IMR-90 (cell line): ENCODE measurements around the gene RPS6KA6. TPM values are rescaled to one million over a fixed set of nuclear protein-coding genes. Genes with fewer than 3 reads are reported as not detected.

Experiments
- ATAC-seq: fragments of 200-7000 bp; cut with Tn5 transposase; 2 replicates; pipeline ENCODE4 v1.9.1; 2020; ENCODE audit warnings: low read depth, mild to moderate bottlenecking, moderate library complexity
- BruUV-seq: library from RNA; stranded (reverse); fragments of 400-500 nt; replicated peaks from 2 replicates; lab custom pipeline; 2021; lab: Mats Ljungman, UMichigan
- CTCF ChIA-PET: fragments of 300-600 bp; formaldehyde crosslinking; extraction: SDS; loops from one replicate; lab custom pipeline; 2021; ENCODE audit warnings: antibody characterized with exemption; lab: Yijun Ruan, JAX
- POLR2A ChIA-PET: fragments of 300-600 bp; sonication (Branson Sonifier 250); formaldehyde crosslinking; loops from one replicate; lab custom pipeline; 2022; ENCODE audit warnings: antibody characterized with exemption; ENCODE audit not compliant: unreplicated experiment; lab: Charles Lee
- DNase-seq: peaks from one replicate; pipeline ENCODE4 v3.0.0; 2013
- H2AFZ ChIP-seq: replicated peaks from 2 replicates; pipeline ENCODE3; 2013; ENCODE audit warnings: low read length, mild to moderate bottlenecking; ENCODE audit not compliant: poor library complexity
- H2AK5ac ChIP-seq: 2 replicates; pipeline ENCODE4 v1.6.1; 2013; ENCODE audit warnings: low read depth, low read length, inconsistent platforms
- H2AK9ac ChIP-seq: replicated peaks from 2 replicates; pipeline ENCODE3; 2013; ENCODE audit warnings: mild to moderate bottlenecking, low read depth, low read length, moderate library complexity; ENCODE audit not compliant: poor library complexity
- H2BK120ac ChIP-seq: 2 replicates; pipeline ENCODE4 v1.6.1; 2013; ENCODE audit warnings: low read depth, low read length, inconsistent platforms
- H2BK15ac ChIP-seq: 3 replicates; pipeline ENCODE4 v1.6.1; 2013; ENCODE audit warnings: low read depth, low read length, inconsistent platforms
- H2BK20ac ChIP-seq: 2 replicates; pipeline ENCODE4 v1.6.1; 2013; ENCODE audit warnings: low read depth, mild to moderate bottlenecking, inconsistent platforms, low read length, moderate library complexity
- H2BK5ac ChIP-seq: 2 replicates; pipeline ENCODE4 v1.6.1; 2013; ENCODE audit warnings: mild to moderate bottlenecking, low read depth, low read length, inconsistent platforms; ENCODE audit not compliant: poor library complexity, severe bottlenecking
- H3K14ac ChIP-seq: replicated peaks from 2 replicates; pipeline ENCODE4 v1.6.1; 2013; ENCODE audit warnings: low read depth, low read length, inconsistent platforms
- H3K18ac ChIP-seq: 2 replicates; pipeline ENCODE4 v1.6.1; 2013; ENCODE audit warnings: low read depth, low read length, control low read depth
- H3K23ac ChIP-seq: 2 replicates; pipeline ENCODE4 v1.6.1; 2013; ENCODE audit warnings: low read depth, low read length, inconsistent platforms
- H3K27ac ChIP-seq: 2 replicates; pipeline ENCODE4 v1.5.1; 2013; ENCODE audit warnings: mild to moderate bottlenecking, control low read depth, low read length; ENCODE audit not compliant: insufficient read depth
- H3K27me3 ChIP-seq: 2 replicates; pipeline ENCODE4 v1.6.1; 2013; ENCODE audit warnings: low read length; ENCODE audit not compliant: control insufficient read depth, insufficient read depth
- H3K36me3 ChIP-seq: 2 replicates; pipeline ENCODE4 v1.6.1; 2013; ENCODE audit warnings: low read length, mixed read lengths; ENCODE audit not compliant: control insufficient read depth, insufficient read depth
- H3K4ac ChIP-seq: 2 replicates; pipeline ENCODE4 v1.6.1; 2013; ENCODE audit warnings: low read depth, low read length, inconsistent platforms
- H3K4me1 ChIP-seq: 2 replicates; pipeline ENCODE4 v1.6.1; 2013; ENCODE audit warnings: low read length, mixed read lengths; ENCODE audit not compliant: control insufficient read depth, insufficient read depth
- H3K4me2 ChIP-seq: 2 replicates; pipeline ENCODE4 v1.6.1; 2013; ENCODE audit warnings: low read depth, mild to moderate bottlenecking, control low read depth, low read length, moderate library complexity
- H3K4me3 ChIP-seq: 2 replicates; pipeline ENCODE4 v1.5.1; 2013; ENCODE audit warnings: low read depth, mild to moderate bottlenecking, control low read depth, low read length, moderate library complexity; ENCODE audit not compliant: insufficient read depth
- H3K56ac ChIP-seq: 2 replicates; pipeline ENCODE4 v1.6.1; 2013; ENCODE audit warnings: low read length, inconsistent platforms; ENCODE audit not compliant: insufficient read depth; ENCODE audit errors: extremely low read depth
- H3K79me1 ChIP-seq, 2 experiments: 2 replicates each; pipeline ENCODE4 v1.6.1; 2013; ENCODE audit warnings: low read length in 2 of 2, inconsistent platforms in 1 of 2, low read depth in 1 of 2
- H3K9ac ChIP-seq: 2 replicates; pipeline ENCODE4 v1.6.1; 2013; ENCODE audit warnings: low read depth, low read length, control low read depth
- H3K9me1 ChIP-seq: 2 replicates; pipeline ENCODE4 v1.6.1; 2013; ENCODE audit warnings: low read length, inconsistent platforms; ENCODE audit not compliant: insufficient read depth
- H3K9me3 ChIP-seq: 2 replicates; pipeline ENCODE4 v1.6.1; 2013; ENCODE audit warnings: low read length; ENCODE audit not compliant: control insufficient read depth, insufficient read depth
- H4K20me1 ChIP-seq: 2 replicates; pipeline ENCODE4 v1.6.1; 2013; ENCODE audit warnings: low read length, inconsistent platforms; ENCODE audit not compliant: insufficient read depth
- H4K5ac ChIP-seq: 2 replicates; pipeline ENCODE4 v1.6.1; 2013; ENCODE audit warnings: mild to moderate bottlenecking, low read depth, low read length, control low read depth
- H4K8ac ChIP-seq, 2 experiments: 2 replicates each; pipeline ENCODE4 v1.6.1; 2013; ENCODE audit warnings: low read depth in 2 of 2, low read length in 2 of 2, control low read depth in 1 of 2, inconsistent platforms in 1 of 2
- H4K91ac ChIP-seq: 2 replicates; pipeline ENCODE4 v1.6.1; 2013; ENCODE audit warnings: low read depth, low read length, inconsistent platforms; ENCODE audit not compliant: insufficient read depth
- BHLHE40 ChIP-seq: fragments of 150-350 bp; IDR thresholded peaks from 2 replicates; pipeline ENCODE4 v1.6.1; 2016; ENCODE audit warnings: mild to moderate bottlenecking, low read depth, low read length
- MAFK ChIP-seq: IDR thresholded peaks from 2 replicates; pipeline ENCODE4 v1.6.1; 2012; ENCODE audit warnings: low read depth, low read length, improper control_type of control experiment
- dilution Hi-C: fragments of 300-500 bp; cut with HindIII; formaldehyde crosslinking; loops from one replicate; pipeline ENCODE4 v1.14.3; 2018; ENCODE audit warnings: low sequenced_read_pairs; ENCODE audit not compliant: unreplicated experiment
- in situ Hi-C: fragments of 300-500 bp; cut with MboI; formaldehyde crosslinking; loops from 3 replicates; pipeline ENCODE4 v1.14.3; 2019; ENCODE audit warnings: low sequenced_read_pairs, inconsistent platforms, mixed read lengths
- intact Hi-C: fragments of 100-400 bp; cut with micrococcal nuclease; formaldehyde crosslinking; loops from 2 replicates; pipeline ENCODE4 v1.10.0; 2022
- polyA plus RNA-seq, 3 experiments: library from polyadenylated mRNA; depleted of rRNA; stranded (reverse); fragments of >200 nt; gene quantifications; 2 replicates each; pipeline ENCODE4 v1.2.3, GENCODE V29; 2012; ENCODE audit warnings: low replicate concordance in 1 of 3
- total RNA-seq: library from RNA; depleted of rRNA; stranded (reverse); fragments of >200 nt; gene quantifications from 2 replicates; pipeline ENCODE4 v1.2.3, GENCODE V29; 2012

RPS6KA6 gene
- total and polyA plus RNA-seq, 2 of the 4 experiments (the other 2 are of a cell fraction): 3.6 to 6.8 TPM

DNA sequence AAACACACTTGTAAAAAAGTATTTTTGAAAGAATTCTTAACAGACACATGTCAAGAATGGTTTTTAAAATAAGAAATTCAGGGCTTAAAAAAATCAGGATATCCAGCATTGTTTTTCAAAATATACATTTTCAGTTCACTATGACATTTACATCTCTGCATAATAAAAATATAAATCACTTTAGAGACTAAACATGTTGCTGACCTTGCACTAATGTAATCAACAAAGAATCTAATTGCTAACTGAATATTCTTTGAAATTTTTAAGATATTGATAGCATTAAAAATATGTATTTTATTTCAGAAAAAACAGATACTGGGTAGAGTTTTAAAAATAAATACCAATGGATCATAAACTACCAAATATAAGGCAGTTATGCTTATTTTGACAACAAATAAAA, 26.4 kb downstream of the RPS6KA6 start:
- ATAC-seq (no peak), DNase-seq (no peak)
- dilution Hi-C loops: no loop called here
- Histone ChIP-seq H3K9me1 (no peaks in the 10 kb centered on the region), H3K4me3 (no peak overlapping the region), H4K91ac (no peak overlapping the region), H3K27me3 (no peaks in the 10 kb centered on the region), H2AFZ (no peak overlapping the region), H4K5ac (no peak overlapping the region), H3K56ac (no peak overlapping the region), H3K4ac (no peak overlapping the region), H3K9ac (no peak overlapping the region), H3K4me2 (no peak overlapping the region), H4K20me1 (no peaks in the 10 kb centered on the region), H3K9me3 (no peaks in the 10 kb centered on the region), H3K4me1 (no peaks in the 10 kb centered on the region), H2AK9ac (no peak overlapping the region), H3K79me1 (no peaks in the 10 kb centered on the region; a peak in 1 of 4 replicates), H2AK5ac (no peak overlapping the region), H3K23ac (no peak overlapping the region), H2BK20ac (no peak overlapping the region), H2BK120ac (no peak overlapping the region), H4K8ac (no peak overlapping the region), H3K36me3 (no peaks in the 10 kb centered on the region), H3K18ac (no peak overlapping the region), H2BK5ac (no peak overlapping the region), H2BK15ac (no peak overlapping the region), H3K14ac (no peak overlapping the region), H3K27ac (no peak overlapping the region)
- intact Hi-C loops: no loop called here
- BruUV-seq: no TSS peak
- ChIA-PET CTCF (no interaction called here), POLR2A (no interaction called here)
- in situ Hi-C loops: no loop called here
- TF ChIP-seq MAFK (peak; percentile 71), BHLHE40 (no peak)
